HL-60 (cell line): Measurements from ENCODE around the gene CDPF1.

ENCODE experiments used
- GABPA ChIP-seq: IDR thresholded peaks from 2 replicates; pipeline ENCODE4 v1.6.1; 2012; ENCODE audit warnings: low read depth
- POLR2AphosphoS5 ChIP-seq: IDR thresholded peaks from 2 replicates; pipeline ENCODE4 v1.6.1; 2012; ENCODE audit warnings: low read depth
- SPI1 ChIP-seq: IDR thresholded peaks from 2 replicates; pipeline ENCODE4 v1.6.1; 2012; ENCODE audit warnings: low read depth, mild to moderate bottlenecking, borderline replicate concordance
- TF ChIP-seq, protein P1 (sequence below): IDR thresholded peaks from one replicate; pipeline ENCODE4 v1.5.1; 2011; ENCODE audit warnings: low read length, control low read depth, inconsistent platforms; ENCODE audit not compliant: insufficient read depth
- TF ChIP-seq, protein P2 (sequence below): IDR thresholded peaks from 2 replicates; pipeline ENCODE4 v1.6.1; 2012; ENCODE audit warnings: low read depth; ENCODE audit not compliant: insufficient replicate concordance

DNA sequence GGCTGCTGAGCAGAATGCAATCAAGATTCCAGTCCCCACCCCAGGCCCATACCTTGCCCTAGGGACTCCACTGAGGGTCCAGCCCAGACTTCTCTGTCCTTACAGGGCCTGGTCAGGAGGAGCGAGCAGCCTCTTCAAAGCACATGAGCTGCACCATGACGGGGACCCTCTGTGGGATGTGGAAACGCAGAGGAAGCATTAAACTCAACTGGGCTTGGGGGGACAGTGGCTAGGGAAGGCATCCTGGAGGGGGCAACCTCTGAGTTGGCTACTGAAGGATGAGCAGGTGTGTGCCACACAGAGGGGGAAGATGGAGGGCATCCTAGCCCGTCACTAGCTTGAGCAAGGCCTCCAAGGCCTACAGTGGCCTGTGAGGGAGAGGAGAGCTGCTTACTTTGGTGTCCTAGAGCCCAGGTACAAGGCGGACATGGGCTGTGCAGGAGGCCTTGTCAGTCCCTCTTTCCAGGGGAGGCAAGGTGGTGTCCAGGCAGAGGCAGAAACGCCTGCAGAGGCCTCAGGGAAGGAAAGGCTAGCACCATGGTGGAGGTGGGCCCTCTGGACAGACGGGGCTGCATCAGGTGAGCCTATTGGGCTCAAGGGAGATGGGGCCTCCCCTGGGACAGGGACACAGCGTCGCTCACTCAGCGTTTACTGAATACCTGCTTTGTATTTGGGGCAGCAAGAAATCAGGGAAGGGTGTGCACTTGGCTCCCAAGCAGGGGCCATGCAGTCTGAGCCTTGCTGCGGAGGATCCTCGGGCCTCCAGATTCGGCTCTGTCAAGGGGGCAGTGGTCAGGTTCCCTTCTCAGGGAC, 32.0 kb upstream of the CDPF1 start:
- TF ChIP-seq, protein P1, sequence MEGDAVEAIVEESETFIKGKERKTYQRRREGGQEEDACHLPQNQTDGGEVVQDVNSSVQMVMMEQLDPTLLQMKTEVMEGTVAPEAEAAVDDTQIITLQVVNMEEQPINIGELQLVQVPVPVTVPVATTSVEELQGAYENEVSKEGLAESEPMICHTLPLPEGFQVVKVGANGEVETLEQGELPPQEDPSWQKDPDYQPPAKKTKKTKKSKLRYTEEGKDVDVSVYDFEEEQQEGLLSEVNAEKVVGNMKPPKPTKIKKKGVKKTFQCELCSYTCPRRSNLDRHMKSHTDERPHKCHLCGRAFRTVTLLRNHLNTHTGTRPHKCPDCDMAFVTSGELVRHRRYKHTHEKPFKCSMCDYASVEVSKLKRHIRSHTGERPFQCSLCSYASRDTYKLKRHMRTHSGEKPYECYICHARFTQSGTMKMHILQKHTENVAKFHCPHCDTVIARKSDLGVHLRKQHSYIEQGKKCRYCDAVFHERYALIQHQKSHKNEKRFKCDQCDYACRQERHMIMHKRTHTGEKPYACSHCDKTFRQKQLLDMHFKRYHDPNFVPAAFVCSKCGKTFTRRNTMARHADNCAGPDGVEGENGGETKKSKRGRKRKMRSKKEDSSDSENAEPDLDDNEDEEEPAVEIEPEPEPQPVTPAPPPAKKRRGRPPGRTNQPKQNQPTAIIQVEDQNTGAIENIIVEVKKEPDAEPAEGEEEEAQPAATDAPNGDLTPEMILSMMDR, result no peak
- TF ChIP-seq GABPA (no peak), SPI1 (no peak), POLR2AphosphoS5 (no peak)
- TF ChIP-seq, protein P2, sequence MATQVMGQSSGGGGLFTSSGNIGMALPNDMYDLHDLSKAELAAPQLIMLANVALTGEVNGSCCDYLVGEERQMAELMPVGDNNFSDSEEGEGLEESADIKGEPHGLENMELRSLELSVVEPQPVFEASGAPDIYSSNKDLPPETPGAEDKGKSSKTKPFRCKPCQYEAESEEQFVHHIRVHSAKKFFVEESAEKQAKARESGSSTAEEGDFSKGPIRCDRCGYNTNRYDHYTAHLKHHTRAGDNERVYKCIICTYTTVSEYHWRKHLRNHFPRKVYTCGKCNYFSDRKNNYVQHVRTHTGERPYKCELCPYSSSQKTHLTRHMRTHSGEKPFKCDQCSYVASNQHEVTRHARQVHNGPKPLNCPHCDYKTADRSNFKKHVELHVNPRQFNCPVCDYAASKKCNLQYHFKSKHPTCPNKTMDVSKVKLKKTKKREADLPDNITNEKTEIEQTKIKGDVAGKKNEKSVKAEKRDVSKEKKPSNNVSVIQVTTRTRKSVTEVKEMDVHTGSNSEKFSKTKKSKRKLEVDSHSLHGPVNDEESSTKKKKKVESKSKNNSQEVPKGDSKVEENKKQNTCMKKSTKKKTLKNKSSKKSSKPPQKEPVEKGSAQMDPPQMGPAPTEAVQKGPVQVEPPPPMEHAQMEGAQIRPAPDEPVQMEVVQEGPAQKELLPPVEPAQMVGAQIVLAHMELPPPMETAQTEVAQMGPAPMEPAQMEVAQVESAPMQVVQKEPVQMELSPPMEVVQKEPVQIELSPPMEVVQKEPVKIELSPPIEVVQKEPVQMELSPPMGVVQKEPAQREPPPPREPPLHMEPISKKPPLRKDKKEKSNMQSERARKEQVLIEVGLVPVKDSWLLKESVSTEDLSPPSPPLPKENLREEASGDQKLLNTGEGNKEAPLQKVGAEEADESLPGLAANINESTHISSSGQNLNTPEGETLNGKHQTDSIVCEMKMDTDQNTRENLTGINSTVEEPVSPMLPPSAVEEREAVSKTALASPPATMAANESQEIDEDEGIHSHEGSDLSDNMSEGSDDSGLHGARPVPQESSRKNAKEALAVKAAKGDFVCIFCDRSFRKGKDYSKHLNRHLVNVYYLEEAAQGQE, result no peak
